Measurements from ENCODE around the gene ABCA13. TPM values are rescaled to one million over a fixed set of nuclear protein-coding genes. Genes with fewer than 3 reads are reported as not detected.

The ABCA13 gene
- total and polyA plus RNA-seq, 2 of the 4 experiments (the other 2 are of a cell fraction): under 0.01 to 0.07 TPM

DNA sequence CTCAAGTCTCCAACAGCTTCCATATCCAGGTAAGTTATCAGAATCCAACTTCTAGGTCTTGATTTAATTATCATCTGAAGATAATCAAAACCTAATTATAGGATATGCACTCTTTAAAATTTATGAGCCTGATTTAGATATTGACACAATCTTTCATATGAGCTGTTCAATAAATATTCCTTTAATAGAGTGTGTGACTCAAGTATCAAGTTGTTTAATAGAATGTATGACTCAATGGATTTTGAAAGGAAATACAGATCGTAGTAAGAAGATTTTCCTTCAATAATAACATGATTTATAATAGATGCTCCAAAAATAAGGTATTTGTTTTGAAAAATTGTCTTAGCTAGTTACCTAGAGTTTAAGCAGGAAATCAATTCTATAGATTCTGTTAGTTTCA lies 97.8 kb downstream of the ABCA13 start:
- Histone ChIP-seq H3K9me1 (ENCODE audit: insufficient read depth, low read length) (no peaks in the 10 kb centered on the region), H3K4me1 (ENCODE audit: control insufficient read depth, insufficient read depth, low read length) (no peaks in the 10 kb centered on the region), H2AFZ (replicated peaks; ENCODE audit: low read length, poor library complexity) (no peak overlapping the region), H2AK9ac (replicated peaks; ENCODE audit: low read depth, low read length, poor library complexity) (no peak overlapping the region), H3K9me3 (ENCODE audit: control insufficient read depth, insufficient read depth, low read length) (no peaks in the 10 kb centered on the region), H2BK20ac (ENCODE audit: low read depth, low read length) (no peak overlapping the region), H3K27ac (ENCODE audit: insufficient read depth, low read length) (no peak overlapping the region), H4K5ac (ENCODE audit: low read depth, low read length) (no peak overlapping the region), H2AK5ac (ENCODE audit: low read depth, low read length) (no peak overlapping the region), H3K9ac (ENCODE audit: low read depth, low read length) (no peak overlapping the region), H3K4me3 (ENCODE audit: insufficient read depth, low read depth, low read length) (no peak overlapping the region), H2BK120ac (ENCODE audit: low read depth, low read length) (no peak overlapping the region), H4K91ac (ENCODE audit: insufficient read depth, low read depth, low read length) (no peak overlapping the region), H3K4ac (ENCODE audit: low read depth, low read length) (no peak overlapping the region), H3K14ac (replicated peaks; ENCODE audit: low read depth, low read length) (no peak overlapping the region), H3K79me1 (ENCODE audit: low read depth in 1 of 2, low read length in 2 of 2) (no peaks in the 10 kb centered on the region), H2BK15ac (ENCODE audit: low read depth, low read length) (no peak overlapping the region), H3K36me3 (ENCODE audit: control insufficient read depth, insufficient read depth, low read length) (no peaks in the 10 kb centered on the region), H3K56ac (ENCODE audit: extremely low read depth, insufficient read depth, low read length) (no peak overlapping the region), H3K23ac (ENCODE audit: low read depth, low read length) (no peak overlapping the region), H3K18ac (ENCODE audit: low read depth, low read length) (no peak overlapping the region), H3K27me3 (ENCODE audit: control insufficient read depth, insufficient read depth, low read length) (no peaks in the 10 kb centered on the region), H4K8ac (ENCODE audit: low read depth in 2 of 2, low read length in 2 of 2) (no peak overlapping the region), H3K4me2 (ENCODE audit: low read depth, low read length) (no peak overlapping the region), H4K20me1 (ENCODE audit: insufficient read depth, low read length) (no peaks in the 10 kb centered on the region), H2BK5ac (ENCODE audit: low read depth, low read length, poor library complexity, severe bottlenecking) (no peak overlapping the region)
- dilution Hi-C loops (cut with HindIII; ENCODE audit: low sequenced_read_pairs, unreplicated experiment) (no loop called here), in situ Hi-C loops (cut with MboI; ENCODE audit: low sequenced_read_pairs) (no loop called here), intact Hi-C loops (cut with micrococcal nuclease) (loop anchor here (5.0 kb wide), 1 partner anchor 97 kb away; the partner anchor contains the start of gene ABCA13)
- ChIA-PET CTCF (no interaction called here), POLR2A (ENCODE audit: unreplicated experiment) (no interaction called here)
- TF ChIP-seq POLR2A (IDR thresholded peaks at IDR 0.05; ENCODE audit: low read depth, low read length) (no peak), RAD21 (IDR thresholded peaks at IDR 0.05; ENCODE audit: low read length) (no peak), USF2 (IDR thresholded peaks at IDR 0.05; ENCODE audit: low read depth, low read length) (no peak)
- ATAC-seq (ENCODE audit: low read depth) (no peak), DNase-seq (peak; percentile 18)
- WGBS, 2 experiments (ENCODE audit: extremely low coverage in 2 of 2, insufficient read length in 1 of 2): no CpG with 5 or more reads among the region's 1 CpG
- BruUV-seq (replicated peaks): no TSS peak
